Glutamatergic neuron (in vitro differentiated cells): ENCODE results near the gene CYP27B1. TPM values are rescaled to one million over a fixed set of nuclear protein-coding genes. Genes with fewer than 3 reads are reported as not detected.

Experiments
- DNase-seq: peaks from one replicate; pipeline ENCODE4 v3.0.0; 2022
- H3K27ac Mint-ChIP-seq: one replicate; pipeline ENCODE4 v1.8.0; 2020; ENCODE audit warnings: mild to moderate bottlenecking, mixed read lengths, inconsistent platforms; ENCODE audit not compliant: unreplicated experiment
- H3K27me3 Mint-ChIP-seq: one replicate; pipeline ENCODE4 v1.8.0; 2020; ENCODE audit warnings: mild to moderate bottlenecking, moderate library complexity, mixed read lengths, inconsistent platforms; ENCODE audit not compliant: unreplicated experiment
- H3K36me3 Mint-ChIP-seq: one replicate; pipeline ENCODE4 v1.8.0; 2020; ENCODE audit warnings: mild to moderate bottlenecking, mixed read lengths, inconsistent platforms; ENCODE audit not compliant: unreplicated experiment
- H3K4me1 Mint-ChIP-seq: one replicate; pipeline ENCODE4 v1.8.0; 2020; ENCODE audit warnings: mild to moderate bottlenecking, low read depth, mixed read lengths, inconsistent platforms; ENCODE audit not compliant: unreplicated experiment
- H3K4me3 Mint-ChIP-seq: one replicate; pipeline ENCODE4 v1.8.0; 2020; ENCODE audit warnings: mild to moderate bottlenecking, mixed read lengths, inconsistent platforms; ENCODE audit not compliant: unreplicated experiment
- H3K9me3 Mint-ChIP-seq: one replicate; pipeline ENCODE4 v1.8.0; 2020; ENCODE audit warnings: mild to moderate bottlenecking, moderate library complexity, mixed read lengths, inconsistent platforms; ENCODE audit not compliant: unreplicated experiment
- CTCF ChIP-seq: fragments of 200-600 bp; sonication (generic); IDR thresholded peaks from one replicate; pipeline ENCODE4 v1.5.0; 2021; ENCODE audit not compliant: partially characterized antibody, unreplicated experiment
- total RNA-seq: library from RNA; stranded (reverse); fragmentation: NEBNext Ultra II Directional; extraction: Animal tissue kit (Norgen Biotek cat#: 25700); gene quantifications from one replicate; pipeline ENCODE4 v1.2.1, GENCODE V29; 2021; ENCODE audit not compliant: unreplicated experiment

Gene CYP27B1
- total RNA-seq, 1 donor from 2014 or later: 1.7 TPM

- Mint-ChIP-seq H3K36me3 (peaks cover 20% of the 10 kb centered on the region), H3K9me3 (peaks cover 9% of the 10 kb centered on the region), H3K4me1 (peaks cover 4% of the 10 kb centered on the region), H3K4me3 (no peak overlapping the region), H3K27ac (no peak overlapping the region), H3K27me3 (peaks cover 30% of the 10 kb centered on the region)
- DNase-seq: no peak
- TF ChIP-seq CTCF: no peak
Measured at GRCh38 chr12:57729321-57729844, 37.5 kb downstream of the CYP27B1 start.

GRCh38 chr12:57727758-57728395, 39.0 kb downstream of the CYP27B1 start:
- Mint-ChIP-seq H3K9me3 (peaks cover 13% of the 10 kb centered on the region), H3K36me3 (peaks cover 19% of the 10 kb centered on the region), H3K27me3 (peaks cover 28% of the 10 kb centered on the region), H3K4me3 (peak overlapping the region; percentile 64), H3K4me1 (peaks cover 9% of the 10 kb centered on the region), H3K27ac (peak overlapping the region; percentile 7)
- no peak for DNase-seq
- no peak for TF ChIP-seq CTCF

GRCh38 chr12:57726884-57727757, 39.8 kb downstream of the CYP27B1 start:
- Mint-ChIP-seq H3K9me3 (peaks cover 15% of the 10 kb centered on the region), H3K36me3 (peaks cover 19% of the 10 kb centered on the region), H3K4me1 (peaks cover 12% of the 10 kb centered on the region), H3K4me3 (no peak overlapping the region), H3K27me3 (peaks cover 31% of the 10 kb centered on the region), H3K27ac (no peak overlapping the region)
- DNase-seq: peak; percentile 42
- TF ChIP-seq CTCF: no peak

GRCh38 chr12:57726151-57726883, 40.6 kb downstream of the CYP27B1 start:
- H3K9me3 Mint-ChIP-seq: peaks cover 15% of the 10 kb centered on the region
- H3K36me3 Mint-ChIP-seq: peaks cover 15% of the 10 kb centered on the region
- peaks cover 31% of the 10 kb centered on the region for H3K27me3 Mint-ChIP-seq
- H3K27ac Mint-ChIP-seq: peak overlapping the region; percentile 88
- H3K4me3 Mint-ChIP-seq: peak overlapping the region; percentile 95
- H3K4me1 Mint-ChIP-seq: peaks cover 12% of the 10 kb centered on the region
- peak; percentile 78 for TF ChIP-seq CTCF
- DNase-seq: peak; percentile 89
